Measurements from ENCODE around the gene ZBTB22.

Gene ZBTB22

GRCh38 chr6:33312361-33313104 lies 5.0 kb downstream of the ZBTB22 start:
- H2AFZ ChIP-seq (ENCODE audit: low read depth, low read length), result no peak overlapping the region
- peaks cover 24% of the 10 kb centered on the region for H3K4me1 ChIP-seq (ENCODE audit: insufficient read depth, low read length)
- peak overlapping the region; percentile 79 for H3K4me3 ChIP-seq (ENCODE audit: low read length)
- H3K9me3 ChIP-seq (ENCODE audit: low read length), result no peaks in the 10 kb centered on the region
- peaks cover 10% of the 10 kb centered on the region for H3K36me3 ChIP-seq (ENCODE audit: insufficient read depth, low read length)
- no peaks in the 10 kb centered on the region for H3K27me3 ChIP-seq (ENCODE audit: insufficient read depth, low read length)

- H3K4me1 ChIP-seq (ENCODE audit: insufficient read depth, low read length), result no peaks in the 10 kb centered on the region
- no peaks in the 10 kb centered on the region for H3K27me3 ChIP-seq (ENCODE audit: insufficient read depth, low read length)
- H2AFZ ChIP-seq (ENCODE audit: low read depth, low read length), result no peak overlapping the region
- H3K36me3 ChIP-seq (ENCODE audit: insufficient read depth, low read length), result peaks cover 5% of the 10 kb centered on the region
- H3K4me3 ChIP-seq (ENCODE audit: low read length), result no peak overlapping the region
- no peaks in the 10 kb centered on the region for H3K9me3 ChIP-seq (ENCODE audit: low read length)
Measured at GRCh38 chr6:33306356-33306755, 11.2 kb downstream of the ZBTB22 start.

- no peaks in the 10 kb centered on the region for H3K9me3 ChIP-seq (ENCODE audit: low read length)
- H3K27me3 ChIP-seq (ENCODE audit: insufficient read depth, low read length), result no peaks in the 10 kb centered on the region
- H3K4me3 ChIP-seq (ENCODE audit: low read length), result no peak overlapping the region
- H3K4me1 ChIP-seq (ENCODE audit: insufficient read depth, low read length), result no peaks in the 10 kb centered on the region
- H2AFZ ChIP-seq (ENCODE audit: low read depth, low read length), result no peak overlapping the region
- peaks cover 5% of the 10 kb centered on the region for H3K36me3 ChIP-seq (ENCODE audit: insufficient read depth, low read length)
Measured at GRCh38 chr6:33305052-33305451, 12.5 kb downstream of the ZBTB22 start.

GRCh38 chr6:33304216-33304615 lies 13.3 kb downstream of the ZBTB22 start:
- Histone ChIP-seq H3K36me3 (ENCODE audit: insufficient read depth, low read length) (peaks cover 5% of the 10 kb centered on the region), H3K4me3 (ENCODE audit: low read length) (no peak overlapping the region), H3K4me1 (ENCODE audit: insufficient read depth, low read length) (no peaks in the 10 kb centered on the region), H3K9me3 (ENCODE audit: low read length) (no peaks in the 10 kb centered on the region), H2AFZ (ENCODE audit: low read depth, low read length) (no peak overlapping the region), H3K27me3 (ENCODE audit: insufficient read depth, low read length) (no peaks in the 10 kb centered on the region)

GRCh38 chr6:33301877-33302276 lies 15.7 kb downstream of the ZBTB22 start:
- Histone ChIP-seq H3K4me3 (ENCODE audit: low read length) (no peak overlapping the region), H3K27me3 (ENCODE audit: insufficient read depth, low read length) (no peaks in the 10 kb centered on the region), H3K9me3 (ENCODE audit: low read length) (no peaks in the 10 kb centered on the region), H2AFZ (ENCODE audit: low read depth, low read length) (no peak overlapping the region), H3K36me3 (ENCODE audit: insufficient read depth, low read length) (peaks cover 5% of the 10 kb centered on the region), H3K4me1 (ENCODE audit: insufficient read depth, low read length) (peaks cover 10% of the 10 kb centered on the region)

GRCh38 chr6:33299237-33299944 lies 18.2 kb downstream of the ZBTB22 start:
- Histone ChIP-seq H3K4me3 (ENCODE audit: low read length) (peak overlapping the region; percentile 87), H3K9me3 (ENCODE audit: low read length) (no peaks in the 10 kb centered on the region), H3K27me3 (ENCODE audit: insufficient read depth, low read length) (no peaks in the 10 kb centered on the region), H3K4me1 (ENCODE audit: insufficient read depth, low read length) (peaks cover 10% of the 10 kb centered on the region), H2AFZ (ENCODE audit: low read depth, low read length) (peak overlapping the region; percentile 62), H3K36me3 (ENCODE audit: insufficient read depth, low read length) (peaks cover 9% of the 10 kb centered on the region)

GRCh38 chr6:33298773-33299236 lies 18.7 kb downstream of the ZBTB22 start, which contains the start of gene RGL2:
Gene RGL2 (minus strand): TSS chr6:33298942. CDS start chr6:33298610, 332 bp downstream.
- Histone ChIP-seq H3K9me3 (ENCODE audit: low read length) (no peaks in the 10 kb centered on the region), H2AFZ (ENCODE audit: low read depth, low read length) (peak within 1 kb of the TSS; percentile 76), H3K27me3 (ENCODE audit: insufficient read depth, low read length) (no peaks in the 10 kb centered on the region), H3K4me3 (ENCODE audit: low read length) (peak within 1 kb of the TSS; percentile 87), H3K36me3 (ENCODE audit: insufficient read depth, low read length) (peaks cover 6% of the 10 kb centered on the region), H3K4me1 (ENCODE audit: insufficient read depth, low read length) (peaks cover 10% of the 10 kb centered on the region)

GRCh38 chr6:33297956-33298772 lies 19.4 kb downstream of the ZBTB22 start:
- H2AFZ ChIP-seq (ENCODE audit: low read depth, low read length), result peak overlapping the region; percentile 76
- H3K9me3 ChIP-seq (ENCODE audit: low read length), result no peaks in the 10 kb centered on the region
- H3K27me3 ChIP-seq (ENCODE audit: insufficient read depth, low read length), result no peaks in the 10 kb centered on the region
- H3K4me1 ChIP-seq (ENCODE audit: insufficient read depth, low read length), result peaks cover 10% of the 10 kb centered on the region
- H3K36me3 ChIP-seq (ENCODE audit: insufficient read depth, low read length), result peaks cover 8% of the 10 kb centered on the region
- H3K4me3 ChIP-seq (ENCODE audit: low read length), result peak overlapping the region; percentile 87

GRCh38 chr6:33297406-33297955 lies 20.1 kb downstream of the ZBTB22 start:
- Histone ChIP-seq H3K4me1 (ENCODE audit: insufficient read depth, low read length) (peaks cover 10% of the 10 kb centered on the region), H3K4me3 (ENCODE audit: low read length) (peak overlapping the region; percentile 30), H3K36me3 (ENCODE audit: insufficient read depth, low read length) (peaks cover 13% of the 10 kb centered on the region), H2AFZ (ENCODE audit: low read depth, low read length) (no peak overlapping the region), H3K27me3 (ENCODE audit: insufficient read depth, low read length) (no peaks in the 10 kb centered on the region), H3K9me3 (ENCODE audit: low read length) (no peaks in the 10 kb centered on the region)

GRCh38 chr6:33296797-33297405 lies 20.6 kb downstream of the ZBTB22 start:
- Histone ChIP-seq H2AFZ (ENCODE audit: low read depth, low read length) (no peak overlapping the region), H3K9me3 (ENCODE audit: low read length) (no peaks in the 10 kb centered on the region), H3K4me1 (ENCODE audit: insufficient read depth, low read length) (peaks cover 10% of the 10 kb centered on the region), H3K36me3 (ENCODE audit: insufficient read depth, low read length) (peaks cover 18% of the 10 kb centered on the region), H3K27me3 (ENCODE audit: insufficient read depth, low read length) (no peaks in the 10 kb centered on the region), H3K4me3 (ENCODE audit: low read length) (no peak overlapping the region)

GRCh38 chr6:33295621-33296369 lies 21.7 kb downstream of the ZBTB22 start:
- no peak overlapping the region for H3K4me3 ChIP-seq (ENCODE audit: low read length)
- H3K27me3 ChIP-seq (ENCODE audit: insufficient read depth, low read length), result no peaks in the 10 kb centered on the region
- peaks cover 25% of the 10 kb centered on the region for H3K36me3 ChIP-seq (ENCODE audit: insufficient read depth, low read length)
- H3K9me3 ChIP-seq (ENCODE audit: low read length), result no peaks in the 10 kb centered on the region
- H3K4me1 ChIP-seq (ENCODE audit: insufficient read depth, low read length), result peaks cover 12% of the 10 kb centered on the region
- H2AFZ ChIP-seq (ENCODE audit: low read depth, low read length), result no peak overlapping the region

Measured in neuron (in vitro differentiated cells).